ENCODE measurements around the gene MAP7.

DNA sequence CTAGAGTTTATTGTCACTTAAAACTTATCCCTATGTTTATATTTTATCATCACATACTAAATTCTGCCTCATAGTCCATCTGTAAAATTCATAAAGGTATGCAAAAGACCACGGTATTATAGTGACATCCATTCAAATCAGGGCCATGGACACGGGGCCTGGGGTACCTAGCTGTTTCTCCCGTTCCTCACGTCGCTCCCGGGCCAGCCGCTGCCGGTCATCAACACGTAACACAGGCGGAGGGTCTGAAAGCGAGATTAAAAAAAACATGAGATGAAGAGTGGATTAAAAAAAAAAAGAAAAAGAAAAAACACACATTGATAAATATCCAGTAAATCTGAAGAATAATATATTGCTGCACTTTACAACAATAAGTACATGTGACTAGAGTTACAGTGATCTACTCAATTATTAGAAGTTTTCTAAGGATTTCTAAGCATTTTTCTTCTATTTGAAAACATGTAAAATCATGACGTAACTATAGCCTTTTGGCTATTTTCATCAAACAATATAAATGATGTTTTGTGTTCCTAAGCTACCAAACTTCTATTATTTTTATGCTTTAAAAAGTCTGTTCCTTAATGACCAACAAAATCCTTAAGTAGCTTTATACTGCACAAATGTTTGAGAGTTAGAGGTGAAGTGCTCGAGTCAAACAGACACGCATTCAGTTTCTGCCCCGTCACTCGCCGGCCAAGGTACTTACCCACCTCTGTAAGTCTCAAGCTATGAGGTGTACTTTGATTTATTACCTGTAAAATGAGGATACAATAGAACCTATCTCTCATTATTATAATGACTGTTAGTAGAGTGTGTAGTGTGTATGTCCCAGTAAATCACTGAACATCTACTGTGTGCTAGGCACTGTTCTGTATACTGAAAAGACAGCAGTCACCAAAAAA is 138.5 kb downstream of the MAP7 start:
- TF ChIP-seq POLR2A (IDR thresholded peaks at IDR 0.05) (no peak), CTCF (IDR thresholded peaks at IDR 0.05) (no peak), EP300 (IDR thresholded peaks at IDR 0.05) (no peak), POLR2AphosphoS5 (IDR thresholded peaks at IDR 0.05) (no peak)
